Mucosa of stomach (tissue), 1 donor: ENCODE data around the gene DNAJC25.

Experiments used
- H3K27me3 ChIP-seq: one replicate; pipeline ENCODE4 v1.7.0; 2013; ENCODE audit warnings: mild to moderate bottlenecking, low read length; ENCODE audit not compliant: control insufficient read depth, insufficient read depth
- H3K36me3 ChIP-seq: one replicate; pipeline ENCODE4 v1.7.0; 2013; ENCODE audit warnings: low read length; ENCODE audit not compliant: control insufficient read depth, insufficient read depth
- H3K4me1 ChIP-seq: one replicate; pipeline ENCODE4 v1.7.0; 2013; ENCODE audit warnings: mild to moderate bottlenecking, low read length; ENCODE audit not compliant: control insufficient read depth, insufficient read depth
- H3K4me3 ChIP-seq: one replicate; pipeline ENCODE4 v1.7.0; 2013; ENCODE audit warnings: low read length
- H3K9ac ChIP-seq: one replicate; pipeline ENCODE4 v1.7.0; 2013; ENCODE audit warnings: mild to moderate bottlenecking, low read length, moderate library complexity
- H3K9me3 ChIP-seq: one replicate; pipeline ENCODE4 v1.7.0; 2013; ENCODE audit warnings: mild to moderate bottlenecking, low read length, moderate library complexity; ENCODE audit not compliant: control insufficient read depth
- donor health status: Pancreatic carcinoma.

The DNAJC25 gene

DNA sequence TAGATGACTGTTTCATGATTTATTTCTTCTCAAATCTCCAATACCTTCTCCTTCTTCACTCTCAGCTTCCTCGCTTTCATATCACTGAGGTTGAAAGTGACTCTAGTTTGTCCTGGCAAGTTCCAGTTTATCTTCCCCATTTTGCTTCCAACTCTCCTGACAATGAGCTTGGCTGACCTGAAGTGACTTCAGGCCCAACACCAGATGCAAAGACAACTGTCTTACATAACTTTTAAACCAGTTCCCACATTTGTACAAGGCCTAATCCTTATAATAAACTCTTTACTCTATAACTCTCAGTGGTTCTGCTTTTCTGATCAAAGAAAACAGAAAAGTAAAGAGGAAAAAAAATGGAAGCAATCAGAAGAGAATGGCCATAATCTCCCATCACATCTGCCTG lies 52.3 kb downstream of the DNAJC25 start:
- no peaks in the 10 kb centered on the region for H3K9me3 ChIP-seq

DNA sequence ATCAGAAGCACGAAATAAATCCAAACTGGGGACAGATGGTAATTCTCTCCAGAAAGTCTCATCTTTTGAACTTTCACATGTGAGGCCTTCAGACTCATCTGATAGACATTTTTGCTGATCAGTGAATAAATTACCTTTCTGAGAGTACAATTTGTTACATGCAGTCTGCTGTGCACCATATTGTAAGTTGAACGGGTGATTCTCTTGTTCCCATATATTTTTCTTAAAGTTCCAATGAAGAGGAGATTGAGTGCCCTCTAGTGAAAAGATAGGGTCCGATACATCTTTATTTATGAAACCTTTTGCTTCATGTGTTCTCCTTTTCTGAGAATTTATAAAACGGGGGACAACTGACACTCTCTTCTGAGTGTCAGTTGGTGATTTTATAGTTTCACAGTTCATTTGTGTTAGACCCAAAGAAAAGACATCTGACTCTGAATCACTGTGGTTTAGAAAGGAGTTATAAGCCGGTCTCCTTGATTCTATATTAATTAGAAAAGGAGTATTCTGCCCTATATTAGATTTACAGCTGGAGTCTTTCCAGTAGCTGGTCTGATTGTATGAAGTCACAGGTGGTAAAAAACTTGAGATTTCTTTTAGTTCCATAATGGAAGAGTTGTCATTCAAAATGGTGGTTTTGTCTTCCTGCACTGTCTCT lies 60.7 kb downstream of the DNAJC25 start:
- Histone ChIP-seq H3K4me1 (no peaks in the 10 kb centered on the region), H3K4me3 (no peak overlapping the region), H3K36me3 (no peaks in the 10 kb centered on the region), H3K27me3 (no peaks in the 10 kb centered on the region), H3K9ac (no peak overlapping the region), H3K9me3 (no peaks in the 10 kb centered on the region)

More for the DNA sequence above, 52.3 kb downstream of the DNAJC25 start:
- Histone ChIP-seq H3K4me3 (no peak overlapping the region), H3K27me3 (no peaks in the 10 kb centered on the region), H3K9ac (no peak overlapping the region), H3K36me3 (no peaks in the 10 kb centered on the region), H3K4me1 (no peaks in the 10 kb centered on the region)

GRCh38 chr9:111696796-111697195 lies 65.7 kb downstream of the DNAJC25 start:
- H3K36me3 ChIP-seq: no peaks in the 10 kb centered on the region
- no peaks in the 10 kb centered on the region for H3K27me3 ChIP-seq
- H3K9ac ChIP-seq: no peak overlapping the region
- no peaks in the 10 kb centered on the region for H3K9me3 ChIP-seq
- H3K4me3 ChIP-seq: no peak overlapping the region
- H3K4me1 ChIP-seq: no peaks in the 10 kb centered on the region

GRCh38 chr9:111700776-111701175 lies 69.6 kb downstream of the DNAJC25 start:
- Histone ChIP-seq H3K9me3 (no peaks in the 10 kb centered on the region), H3K4me3 (no peak overlapping the region), H3K36me3 (no peaks in the 10 kb centered on the region), H3K9ac (no peak overlapping the region), H3K27me3 (no peaks in the 10 kb centered on the region), H3K4me1 (no peaks in the 10 kb centered on the region)
